OCI-LY1 (cell line): ENCODE results near the gene COMMD3.

Experiments used
- EZH2 ChIP-seq: fragments of 200-600 bp; sonication (generic), shearing (Covaris generic); IDR thresholded peaks from 2 replicates; pipeline ENCODE4 v1.8.0; 2017; ENCODE audit warnings: borderline replicate concordance, mixed run types, mild to moderate bottlenecking, antibody characterized with exemption, low read length, moderate library complexity, mixed read lengths
- TF ChIP-seq, protein P1 (sequence below): fragments of 200-600 bp; sonication (generic), shearing (Covaris generic); IDR thresholded peaks from 2 replicates; pipeline ENCODE4 v1.5.1; 2017; ENCODE audit warnings: mild to moderate bottlenecking, antibody characterized with exemption, low read length, moderate library complexity, mixed read lengths

DNA sequence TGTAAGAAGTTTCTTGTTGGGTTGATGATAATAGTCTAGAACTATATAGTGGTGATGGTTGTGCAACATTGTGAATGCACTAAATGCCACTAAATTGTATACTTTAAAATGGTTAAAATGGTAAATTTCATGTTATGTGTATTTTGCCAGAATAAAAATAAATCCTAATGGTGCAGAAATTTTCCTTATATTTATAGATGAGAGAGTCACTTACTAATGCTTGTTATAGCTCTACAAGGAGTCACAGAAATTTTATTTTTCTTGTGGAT, 50.2 kb downstream of the COMMD3 start:
- TF ChIP-seq, protein P1, sequence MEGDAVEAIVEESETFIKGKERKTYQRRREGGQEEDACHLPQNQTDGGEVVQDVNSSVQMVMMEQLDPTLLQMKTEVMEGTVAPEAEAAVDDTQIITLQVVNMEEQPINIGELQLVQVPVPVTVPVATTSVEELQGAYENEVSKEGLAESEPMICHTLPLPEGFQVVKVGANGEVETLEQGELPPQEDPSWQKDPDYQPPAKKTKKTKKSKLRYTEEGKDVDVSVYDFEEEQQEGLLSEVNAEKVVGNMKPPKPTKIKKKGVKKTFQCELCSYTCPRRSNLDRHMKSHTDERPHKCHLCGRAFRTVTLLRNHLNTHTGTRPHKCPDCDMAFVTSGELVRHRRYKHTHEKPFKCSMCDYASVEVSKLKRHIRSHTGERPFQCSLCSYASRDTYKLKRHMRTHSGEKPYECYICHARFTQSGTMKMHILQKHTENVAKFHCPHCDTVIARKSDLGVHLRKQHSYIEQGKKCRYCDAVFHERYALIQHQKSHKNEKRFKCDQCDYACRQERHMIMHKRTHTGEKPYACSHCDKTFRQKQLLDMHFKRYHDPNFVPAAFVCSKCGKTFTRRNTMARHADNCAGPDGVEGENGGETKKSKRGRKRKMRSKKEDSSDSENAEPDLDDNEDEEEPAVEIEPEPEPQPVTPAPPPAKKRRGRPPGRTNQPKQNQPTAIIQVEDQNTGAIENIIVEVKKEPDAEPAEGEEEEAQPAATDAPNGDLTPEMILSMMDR = no peak
- no peak for TF ChIP-seq EZH2
